ENCODE measurements around the gene PRUNE2.
"Not testable (repeated sequence)": the region's sequence is repeated elsewhere in the genome, so short reads cannot be mapped to it uniquely, and the experiment has no call there.

The PRUNE2 gene
- total RNA-seq, result 0 to 0.35 reads per million in 2 donors

GRCh38 chr9:76905791-76906646 is at the start of gene PRUNE2:
Gene PRUNE2 (minus strand): TSS chr9:76906114. CDS start chr9:76905963, 151 bp downstream.
- DNase-seq, result no peak

GRCh38 chr9:76955406-76955805 is 49.5 kb upstream of the PRUNE2 start:
- DNase-seq, result not testable (repeated sequence)

GRCh38 chr9:76949865-76950264 is 44.0 kb upstream of the PRUNE2 start:
- no peak for DNase-seq

GRCh38 chr9:76944011-76944410 is 38.1 kb upstream of the PRUNE2 start:
- no peak for DNase-seq

- DNase-seq, result no peak
These were observed 37.1 kb upstream of the PRUNE2 start for GRCh38 chr9:76943054-76943453.

GRCh38 chr9:76932757-76933156 is 26.8 kb upstream of the PRUNE2 start:
- no peak for DNase-seq

- no peak for DNase-seq
These were observed 26.4 kb upstream of the PRUNE2 start for GRCh38 chr9:76932265-76932664.

GRCh38 chr9:76927540-76928240 is 21.8 kb upstream of the PRUNE2 start:
- DNase-seq, result no peak

- no peak for DNase-seq
These were observed 20.9 kb upstream of the PRUNE2 start for GRCh38 chr9:76926846-76927245.

GRCh38 chr9:76926324-76926741 is 20.4 kb upstream of the PRUNE2 start:
- DNase-seq, result no peak

- no peak for DNase-seq
These were observed 15.3 kb upstream of the PRUNE2 start for GRCh38 chr9:76921165-76921564.

GRCh38 chr9:76917299-76917698 is 11.4 kb upstream of the PRUNE2 start:
- DNase-seq, result no peak

- no peak for DNase-seq
These were observed 10.3 kb upstream of the PRUNE2 start for GRCh38 chr9:76916231-76916630.

- no peak for DNase-seq
These were observed 7.6 kb upstream of the PRUNE2 start for GRCh38 chr9:76913467-76913866.

- DNase-seq, result no peak
These were observed 6.8 kb upstream of the PRUNE2 start for GRCh38 chr9:76912636-76913275.

GRCh38 chr9:76911971-76912370 is 6.1 kb upstream of the PRUNE2 start:
- no peak for DNase-seq

- DNase-seq, result no peak
These were observed 4.9 kb upstream of the PRUNE2 start for GRCh38 chr9:76910861-76911260.

GRCh38 chr9:76906647-76906975 is 697 bp upstream of the PRUNE2 start:
- DNase-seq, result no peak

GRCh38 chr9:76904661-76905457 is 1.1 kb downstream of the PRUNE2 start:
- DNase-seq, result no peak

GRCh38 chr9:76902395-76902794 is 3.5 kb downstream of the PRUNE2 start:
- no peak for DNase-seq

- no peak for DNase-seq
These were observed 4.1 kb downstream of the PRUNE2 start for GRCh38 chr9:76901801-76902200.

GRCh38 chr9:76900884-76901440 is 5.0 kb downstream of the PRUNE2 start:
- no peak for DNase-seq

- no peak for DNase-seq
These were observed 7.1 kb downstream of the PRUNE2 start for GRCh38 chr9:76898786-76899185.
